Activated naive CD4-positive, alpha-beta T cell (primary cell): Measurements from ENCODE around the gene IQGAP2.
"Not testable (repeated sequence)": the region's sequence is repeated elsewhere in the genome, so short reads cannot be mapped to it uniquely, and the experiment has no call there.

ENCODE experiments used
- DNase-seq, 4 experiments: peaks; one replicate each; lab custom pipeline; 2025; lab: John Stamatoyannopoulos, UW

The IQGAP2 gene

GRCh38 chr5:76657683-76658311 lies 254.7 kb downstream of the IQGAP2 start:
- DNase-seq = no peak

GRCh38 chr5:76660360-76660759 lies 257.3 kb downstream of the IQGAP2 start:
- DNase-seq = no peak

- no peak for DNase-seq
These were observed 259.4 kb downstream of the IQGAP2 start for GRCh38 chr5:76662521-76662920.

GRCh38 chr5:76663573-76663972 lies 260.5 kb downstream of the IQGAP2 start:
- DNase-seq = no peak

- no peak for DNase-seq
These were observed 261.0 kb downstream of the IQGAP2 start for GRCh38 chr5:76664079-76664478.

GRCh38 chr5:76667495-76667894 lies 264.4 kb downstream of the IQGAP2 start:
- no peak for DNase-seq

- DNase-seq = no peak
These were observed 266.2 kb downstream of the IQGAP2 start for GRCh38 chr5:76669245-76669644.

GRCh38 chr5:76670508-76670907 lies 267.4 kb downstream of the IQGAP2 start:
- no peak for DNase-seq

- DNase-seq = no peak
These were observed 269.2 kb downstream of the IQGAP2 start for GRCh38 chr5:76672242-76672641.

GRCh38 chr5:76673125-76673524 lies 270.0 kb downstream of the IQGAP2 start:
- no peak for DNase-seq

- DNase-seq = no peak
These were observed 271.4 kb downstream of the IQGAP2 start for GRCh38 chr5:76674330-76675066.

- no peak for DNase-seq
These were observed 272.3 kb downstream of the IQGAP2 start for GRCh38 chr5:76675364-76675763.

- DNase-seq = no peak
These were observed 274.9 kb downstream of the IQGAP2 start for GRCh38 chr5:76677849-76678472.

GRCh38 chr5:76679231-76679630 lies 276.1 kb downstream of the IQGAP2 start:
- DNase-seq = no peak

GRCh38 chr5:76680826-76681225 lies 277.7 kb downstream of the IQGAP2 start:
- not testable (repeated sequence) for DNase-seq

GRCh38 chr5:76681287-76681686 lies 278.2 kb downstream of the IQGAP2 start:
- DNase-seq = no peak

- no peak for DNase-seq
These were observed 279.3 kb downstream of the IQGAP2 start for GRCh38 chr5:76682387-76682786.

- no peak for DNase-seq
These were observed 281.0 kb downstream of the IQGAP2 start for GRCh38 chr5:76683816-76684731.

- DNase-seq = no peak
These were observed 281.9 kb downstream of the IQGAP2 start for GRCh38 chr5:76684756-76685519.

GRCh38 chr5:76685704-76686103 lies 282.6 kb downstream of the IQGAP2 start:
- no peak for DNase-seq

GRCh38 chr5:76688212-76688611 lies 285.1 kb downstream of the IQGAP2 start:
- DNase-seq = no peak
